HFFc6 (cell line): ENCODE measurements around the gene SRSF12. TPM values are rescaled to one million over a fixed set of nuclear protein-coding genes. Genes with fewer than 3 reads are reported as not detected.

Source experiments
- DNase-seq: peaks from one replicate; pipeline ENCODE4 v3.0.0-alpha.2; 2018
- H3K27ac Mint-ChIP-seq: 2 replicates; pipeline ENCODE4 v1.8.0; 2020; ENCODE audit warnings: mild to moderate bottlenecking, mixed read lengths
- H3K27me3 Mint-ChIP-seq: 2 replicates; pipeline ENCODE4 v1.8.0; 2021; ENCODE audit warnings: mild to moderate bottlenecking, moderate library complexity, mixed read lengths; ENCODE audit not compliant: insufficient read depth
- H3K36me3 Mint-ChIP-seq: 2 replicates; pipeline ENCODE4 v1.8.0; 2021; ENCODE audit warnings: low read depth, mixed read lengths
- H3K4me1 Mint-ChIP-seq: 2 replicates; pipeline ENCODE4 v1.8.0; 2020; ENCODE audit warnings: low read depth, mixed read lengths
- H3K4me3 Mint-ChIP-seq: 2 replicates; pipeline ENCODE4 v1.8.0; 2020; ENCODE audit warnings: mild to moderate bottlenecking, moderate library complexity, mixed read lengths
- H3K9me3 Mint-ChIP-seq: 2 replicates; pipeline ENCODE4 v1.8.0; 2020; ENCODE audit warnings: mild to moderate bottlenecking, mixed read lengths
- total RNA-seq, 6 experiments: library from RNA; stranded (reverse); fragmentation: NEBNext Ultra II Directional; extraction: Animal tissue kit (Norgen Biotek cat#: 25700); gene quantifications; 2 replicates in 1 of 6; 3 replicates in 5 of 6; pipeline ENCODE4 v1.2.3, GENCODE V29; 2021
- TF ChIP-seq, protein P1 (sequence below): fragments of 200-600 bp; sonication (generic); IDR thresholded peaks from 2 replicates; pipeline ENCODE4 v1.5.0; 2021; ENCODE audit warnings: antibody characterized with exemption, mild to moderate bottlenecking

Gene SRSF12
- total RNA-seq, 6 experiments from 2014 or later: not detected

DNA sequence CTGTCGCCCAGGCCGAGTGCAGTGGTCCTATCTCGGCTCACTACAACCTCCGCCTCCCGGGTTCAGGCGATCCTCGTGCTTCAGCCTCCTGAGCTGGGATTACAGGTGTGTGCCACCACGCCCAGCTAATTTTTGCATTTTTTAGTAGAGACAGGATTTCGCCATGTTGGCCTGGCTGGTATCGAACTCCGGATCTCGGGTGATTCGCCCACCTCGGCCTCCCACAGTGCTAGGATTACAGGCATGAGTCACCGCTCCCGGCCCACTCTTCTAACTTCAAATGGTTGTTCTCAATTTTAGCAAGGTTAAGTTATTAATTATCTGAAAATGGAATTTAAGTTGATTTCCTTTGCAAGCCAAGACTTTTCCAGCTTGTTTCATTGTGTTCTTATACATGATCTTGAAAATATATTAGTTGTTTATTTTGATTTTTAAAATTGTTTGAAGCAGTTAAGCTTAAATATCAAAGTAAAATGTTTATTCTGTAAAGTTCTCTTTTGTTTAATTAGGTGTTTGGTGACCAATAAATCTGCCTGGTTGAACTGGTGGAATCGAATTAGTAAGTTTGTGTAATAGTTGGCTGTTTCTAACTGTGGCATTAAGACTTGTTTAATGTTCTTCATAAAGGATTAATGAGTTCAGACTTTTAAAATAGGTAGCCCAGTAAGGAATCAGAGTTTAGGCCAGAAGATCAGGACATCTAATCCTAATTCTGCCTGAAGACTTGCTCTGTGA, 30.3 kb upstream of the SRSF12 start:
- H3K27ac Mint-ChIP-seq: no peak overlapping the region
- no peak for DNase-seq
- no peak overlapping the region for H3K4me3 Mint-ChIP-seq
- H3K4me1 Mint-ChIP-seq: peaks cover 23% of the 10 kb centered on the region
- H3K27me3 Mint-ChIP-seq: peaks cover 3% of the 10 kb centered on the region; the same call in 1 of the 2 replicates
- no peaks in the 10 kb centered on the region for H3K9me3 Mint-ChIP-seq
- no peaks in the 10 kb centered on the region; the same call in 1 of the 2 replicates for H3K36me3 Mint-ChIP-seq
- TF ChIP-seq, protein P1, sequence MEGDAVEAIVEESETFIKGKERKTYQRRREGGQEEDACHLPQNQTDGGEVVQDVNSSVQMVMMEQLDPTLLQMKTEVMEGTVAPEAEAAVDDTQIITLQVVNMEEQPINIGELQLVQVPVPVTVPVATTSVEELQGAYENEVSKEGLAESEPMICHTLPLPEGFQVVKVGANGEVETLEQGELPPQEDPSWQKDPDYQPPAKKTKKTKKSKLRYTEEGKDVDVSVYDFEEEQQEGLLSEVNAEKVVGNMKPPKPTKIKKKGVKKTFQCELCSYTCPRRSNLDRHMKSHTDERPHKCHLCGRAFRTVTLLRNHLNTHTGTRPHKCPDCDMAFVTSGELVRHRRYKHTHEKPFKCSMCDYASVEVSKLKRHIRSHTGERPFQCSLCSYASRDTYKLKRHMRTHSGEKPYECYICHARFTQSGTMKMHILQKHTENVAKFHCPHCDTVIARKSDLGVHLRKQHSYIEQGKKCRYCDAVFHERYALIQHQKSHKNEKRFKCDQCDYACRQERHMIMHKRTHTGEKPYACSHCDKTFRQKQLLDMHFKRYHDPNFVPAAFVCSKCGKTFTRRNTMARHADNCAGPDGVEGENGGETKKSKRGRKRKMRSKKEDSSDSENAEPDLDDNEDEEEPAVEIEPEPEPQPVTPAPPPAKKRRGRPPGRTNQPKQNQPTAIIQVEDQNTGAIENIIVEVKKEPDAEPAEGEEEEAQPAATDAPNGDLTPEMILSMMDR: no peak

DNA sequence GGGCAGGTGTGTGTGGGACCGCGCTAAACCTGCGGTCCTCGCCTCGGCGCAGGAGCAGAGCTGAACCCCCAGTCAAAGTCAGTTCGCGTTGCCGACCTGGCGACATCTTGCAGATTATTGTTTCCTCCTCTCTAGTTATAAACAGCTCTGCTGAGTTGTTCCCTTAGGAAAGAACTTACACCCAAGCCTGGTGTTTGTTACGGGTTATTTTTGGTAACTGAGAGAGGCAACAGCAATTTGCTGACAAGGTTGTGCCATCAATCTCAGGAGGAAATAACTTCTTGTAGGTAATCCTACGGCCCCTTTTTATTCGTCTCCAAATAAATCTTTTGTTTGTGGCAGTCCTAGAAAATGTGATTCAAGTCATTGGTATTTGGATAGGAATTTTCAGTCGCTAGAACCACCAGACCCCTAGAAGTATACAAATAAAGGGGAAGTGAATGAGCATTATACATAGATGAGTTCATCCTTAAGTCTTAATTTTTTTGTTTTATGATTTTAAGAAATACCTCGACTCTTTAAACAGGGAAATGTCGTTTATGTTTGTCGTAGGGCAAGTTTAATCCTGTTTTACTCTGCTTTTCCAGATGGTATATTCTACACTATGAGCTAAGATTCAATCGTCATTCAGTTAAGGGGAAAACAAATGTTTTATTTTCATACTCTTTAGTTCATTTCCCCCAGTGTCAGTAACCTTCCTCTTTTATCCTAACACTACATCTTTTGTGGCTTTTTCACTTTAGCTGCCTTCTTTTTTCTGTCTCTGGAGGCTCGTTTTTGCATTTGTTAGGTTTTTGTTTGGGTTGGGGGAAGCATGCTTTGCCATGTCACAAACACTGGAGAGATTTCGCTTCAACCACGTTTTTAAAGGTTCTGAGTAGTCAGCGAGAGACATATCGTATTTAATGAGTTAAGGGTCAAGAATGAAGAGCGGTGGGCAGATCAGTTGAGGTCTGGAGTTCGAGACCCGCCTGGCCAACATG, 29.1 kb upstream of the SRSF12 start:
- Mint-ChIP-seq H3K4me1 (peaks cover 26% of the 10 kb centered on the region), H3K9me3 (no peaks in the 10 kb centered on the region), H3K4me3 (peak overlapping the region; percentile 85), H3K36me3 (no peaks in the 10 kb centered on the region; the same call in 1 of the 2 replicates), H3K27ac (peak overlapping the region; percentile 42; the same call in 1 of the 2 replicates), H3K27me3 (peaks cover 3% of the 10 kb centered on the region; the same call in 1 of the 2 replicates)
- TF ChIP-seq, protein P1: no peak
- peak; percentile 12 for DNase-seq

DNA sequence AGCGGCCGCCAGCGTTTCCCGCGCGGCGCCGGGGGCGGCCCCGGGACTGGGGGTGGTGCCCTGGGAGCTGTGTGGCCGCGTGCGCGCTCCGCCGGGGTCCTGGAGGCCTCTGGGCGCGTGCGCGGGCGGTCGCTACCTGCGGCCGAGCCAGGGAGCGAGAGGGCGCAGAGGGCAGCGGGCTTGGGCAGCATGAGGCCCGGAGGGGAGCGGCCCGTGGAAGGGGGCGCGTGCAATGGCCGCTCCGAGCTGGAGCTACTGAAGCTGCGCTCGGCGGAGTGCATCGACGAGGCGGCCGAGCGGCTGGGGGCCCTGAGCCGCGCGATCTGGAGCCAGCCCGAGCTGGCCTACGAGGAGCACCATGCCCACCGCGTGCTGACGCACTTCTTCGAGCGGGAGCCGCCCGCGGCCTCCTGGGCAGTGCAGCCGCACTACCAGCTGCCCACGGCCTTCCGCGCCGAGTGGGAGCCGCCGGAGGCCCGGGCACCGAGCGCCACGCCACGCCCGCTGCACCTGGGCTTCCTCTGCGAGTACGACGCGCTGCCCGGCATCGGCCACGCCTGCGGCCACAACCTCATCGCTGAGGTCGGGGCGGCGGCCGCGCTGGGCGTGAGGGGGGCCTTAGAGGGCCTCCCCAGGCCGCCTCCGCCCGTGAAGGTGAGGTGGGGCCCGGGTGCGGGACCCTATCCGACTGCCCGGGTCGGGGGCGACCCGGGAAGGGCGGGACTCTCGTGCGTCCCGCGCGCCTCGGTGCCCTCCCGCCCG, 28.3 kb upstream of the SRSF12 start, which contains the start of gene PM20D2:
PM20D2 (plus strand) TSS at position 100 of the 762 bp plus-strand sequence; CDS start at position 190, 90 bp downstream.
- no peaks in the 10 kb centered on the region for H3K9me3 Mint-ChIP-seq
- no peaks in the 10 kb centered on the region; the same call in 1 of the 2 replicates for H3K36me3 Mint-ChIP-seq
- H3K4me1 Mint-ChIP-seq: peaks cover 31% of the 10 kb centered on the region
- TF ChIP-seq, protein P1: no peak
- H3K27ac Mint-ChIP-seq: peak within 1 kb of the TSS; percentile 42; the same call in 1 of the 2 replicates
- H3K27me3 Mint-ChIP-seq: peaks cover 3% of the 10 kb centered on the region; the same call in 1 of the 2 replicates
- no peak for DNase-seq
- peak within 1 kb of the TSS; percentile 87 for H3K4me3 Mint-ChIP-seq

DNA sequence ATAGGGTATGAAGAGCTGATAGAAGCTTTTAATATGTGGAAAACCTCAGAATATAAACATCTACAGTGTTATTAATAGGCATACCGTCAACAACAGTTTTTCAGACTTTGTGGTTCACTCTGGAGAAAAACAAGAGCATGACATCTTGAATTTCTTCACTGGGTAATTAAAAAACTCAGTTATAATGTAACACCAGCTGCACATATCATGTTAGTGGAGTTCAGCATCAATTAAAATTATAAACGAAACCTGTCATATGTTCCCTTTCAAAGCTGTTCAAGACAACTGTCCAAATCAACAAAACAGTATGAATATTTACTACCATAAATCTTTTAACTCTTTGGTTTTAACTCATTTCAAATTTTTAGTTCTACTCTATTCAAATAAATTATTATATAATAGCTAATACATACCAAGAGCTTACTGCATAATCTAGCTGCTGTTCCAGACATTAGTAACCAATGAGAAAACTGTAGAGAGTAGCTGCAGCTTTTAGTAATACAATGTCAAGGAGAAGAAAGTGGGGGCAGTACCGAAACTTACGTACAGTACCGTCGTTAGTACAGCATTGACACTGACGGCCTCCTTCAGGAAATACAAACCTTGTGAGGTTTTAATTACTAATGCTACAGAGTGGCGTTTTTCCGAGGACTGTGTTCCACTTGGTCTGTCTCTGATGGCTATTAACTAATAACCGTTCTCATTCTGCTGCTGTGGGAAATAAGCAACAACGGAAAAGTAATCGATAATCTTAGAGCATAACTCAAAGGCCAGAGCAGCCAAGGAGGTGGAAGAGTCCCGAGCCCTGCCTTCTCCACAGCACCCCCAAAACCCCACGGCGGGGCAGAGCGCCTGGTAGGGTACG, 27.5 kb upstream of the SRSF12 start:
- DNase-seq: no peak

More for the DNA sequence above, 27.5 kb upstream of the SRSF12 start:
- Mint-ChIP-seq H3K27me3 (peaks cover 5% of the 10 kb centered on the region; the same call in 1 of the 2 replicates), H3K9me3 (no peaks in the 10 kb centered on the region), H3K36me3 (no peaks in the 10 kb centered on the region; the same call in 1 of the 2 replicates), H3K4me1 (peaks cover 39% of the 10 kb centered on the region), H3K4me3 (peak overlapping the region; percentile 87), H3K27ac (no peak overlapping the region)
- TF ChIP-seq, protein P1: no peak
